ENCODE data around the gene CEACAM19.

GRCh38 chr19:44682807-44683206 lies 11.5 kb downstream of the CEACAM19 start:
- TF ChIP-seq CTCF (IDR thresholded peaks at IDR 0.05): no peak
- TF ChIP-seq EZH2 (IDR thresholded peaks at IDR 0.05): no peak
